HG02870 (cell line): Measurements from ENCODE around the gene GSTM2.

ENCODE experiments used
- ATAC-seq: cut with Tn5 transposase; IDR thresholded peaks from one replicate; pipeline ENCODE4 v1.9.1; 2021; ENCODE audit warnings: mild to moderate bottlenecking, moderate library complexity; ENCODE audit not compliant: unreplicated experiment

Gene GSTM2

GRCh38 chr1:109712321-109712864, 44.5 kb downstream of the GSTM2 start:
- ATAC-seq = no peak

- no peak for ATAC-seq
These were observed 45.8 kb downstream of the GSTM2 start for GRCh38 chr1:109713636-109714035.

DNA sequence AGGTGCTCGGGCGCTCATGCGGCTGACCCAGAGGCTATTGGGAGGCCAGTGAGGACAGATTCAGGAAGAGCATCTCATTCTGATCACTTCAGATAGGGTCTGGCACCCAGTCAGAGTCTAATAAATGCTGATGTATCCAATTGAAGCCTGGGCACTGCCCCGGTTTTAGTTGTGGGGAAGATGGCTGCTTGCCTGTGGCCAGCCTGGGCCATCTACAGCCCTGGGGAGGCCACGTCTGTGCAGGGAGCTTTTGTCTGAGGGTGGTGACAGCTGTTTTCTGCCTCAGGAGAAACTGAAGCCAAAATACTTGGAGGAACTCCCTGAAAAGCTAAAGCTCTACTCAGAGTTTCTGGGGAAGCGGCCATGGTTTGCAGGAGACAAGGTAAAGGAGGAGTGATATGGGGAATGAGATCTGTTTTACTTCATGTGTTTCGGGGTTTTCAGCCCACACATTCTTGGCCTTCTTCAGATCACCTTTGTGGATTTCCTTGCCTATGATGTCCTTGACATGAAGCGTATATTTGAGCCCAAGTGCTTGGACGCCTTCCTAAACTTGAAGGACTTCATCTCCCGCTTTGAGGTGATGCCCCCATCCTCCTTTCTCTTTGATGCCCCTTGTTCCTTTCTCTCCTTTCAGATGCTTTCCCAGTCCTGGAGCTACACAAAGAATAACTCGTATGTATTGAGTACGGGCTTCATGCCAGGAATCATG, 47.0 kb downstream of the GSTM2 start:
- no peak for ATAC-seq

DNA sequence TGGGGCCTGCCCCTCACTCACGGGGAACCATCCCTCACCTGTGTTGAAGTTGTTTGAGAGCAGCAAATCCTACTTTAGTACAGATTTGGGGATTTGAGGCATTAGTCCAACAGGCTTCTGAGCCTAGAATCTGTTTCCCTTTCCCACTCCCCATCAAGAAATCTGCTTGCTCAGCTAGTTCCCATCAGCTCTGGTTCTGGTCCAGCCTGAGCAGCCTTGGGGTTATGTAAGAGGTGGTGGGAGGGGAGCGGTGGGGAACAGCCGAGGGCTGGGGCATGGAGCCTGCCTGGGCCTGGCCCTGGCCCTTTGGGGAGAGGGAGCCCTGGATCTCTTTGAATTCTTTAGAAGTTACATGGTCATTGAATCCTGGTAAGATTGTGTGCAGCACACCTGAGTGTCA, 48.3 kb downstream of the GSTM2 start:
- no peak for ATAC-seq

GRCh38 chr1:109716570-109717090, 48.8 kb downstream of the GSTM2 start:
- no peak for ATAC-seq

GRCh38 chr1:109717729-109718128, 49.9 kb downstream of the GSTM2 start:
- no peak for ATAC-seq

DNA sequence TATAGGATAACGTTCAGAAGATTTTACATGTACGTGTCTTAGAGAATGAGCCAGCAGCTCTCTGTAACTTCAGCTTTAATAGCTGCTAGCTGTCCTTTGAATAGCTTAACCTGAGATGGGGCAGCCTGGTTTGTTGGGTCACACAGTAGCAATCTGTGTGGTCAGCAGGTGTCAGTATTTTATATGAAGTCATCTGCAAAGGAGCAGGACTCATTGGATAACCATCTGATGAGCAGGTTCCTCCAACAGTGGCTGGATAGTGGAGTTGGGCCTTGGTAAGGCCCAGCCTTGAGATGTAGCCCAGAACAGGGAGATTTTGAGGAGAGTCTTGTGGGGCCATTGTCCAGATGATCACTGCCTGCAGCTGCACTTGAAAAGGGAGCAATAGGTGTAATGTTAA, 50.6 kb downstream of the GSTM2 start:
- ATAC-seq = no peak

DNA sequence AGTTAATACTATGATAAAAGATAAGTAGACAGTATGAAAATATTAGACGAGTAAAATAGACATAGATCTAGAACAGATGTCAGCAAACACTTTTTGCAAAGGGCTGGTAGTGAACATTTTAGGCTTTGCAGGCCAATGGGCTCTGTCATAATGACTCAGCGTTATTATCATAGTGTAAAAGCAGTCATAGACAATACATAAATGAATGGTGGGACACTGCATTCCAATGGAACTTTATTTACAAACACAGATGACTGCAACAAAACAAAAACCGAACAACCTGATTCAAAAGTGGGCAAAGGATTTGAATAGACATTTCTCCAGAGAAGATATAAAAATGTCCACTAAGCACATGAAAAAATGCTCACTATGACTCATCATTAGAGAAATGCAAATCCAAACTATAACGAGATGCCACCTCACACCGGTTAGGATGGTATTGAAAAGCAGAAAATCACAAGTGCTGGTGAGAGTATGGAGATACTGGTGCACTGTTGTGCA, 51.5 kb downstream of the GSTM2 start:
- ATAC-seq = no peak

- no peak for ATAC-seq
These were observed 53.2 kb downstream of the GSTM2 start for GRCh38 chr1:109721042-109721441.

DNA sequence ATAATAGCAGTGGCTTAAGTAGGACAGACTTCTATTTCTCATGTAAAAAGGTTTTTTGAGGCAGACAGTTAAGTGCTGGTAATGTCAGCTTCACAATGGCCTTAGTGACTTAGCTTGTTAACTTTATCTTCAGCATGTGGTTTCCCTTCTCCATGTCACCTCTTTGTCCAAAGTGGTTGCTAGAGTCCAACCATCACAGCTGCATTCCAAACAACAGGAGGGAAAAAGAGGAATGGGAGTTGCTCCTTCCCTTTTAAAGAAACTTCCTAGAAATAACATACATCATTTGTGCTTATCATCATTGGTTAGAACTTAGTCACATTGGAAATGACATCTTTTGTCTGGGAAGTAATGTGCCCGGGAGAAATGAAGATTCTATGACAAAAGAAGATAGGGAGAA, 54.1 kb downstream of the GSTM2 start:
- no peak for ATAC-seq

- ATAC-seq = no peak
These were observed 55.2 kb downstream of the GSTM2 start for GRCh38 chr1:109722908-109723691.
